SK-N-MC (cell line): ENCODE data around the gene PARD6B.
"Not testable (repeated sequence)": the region's sequence is repeated elsewhere in the genome, so short reads cannot be mapped to it uniquely, and the experiment has no call there.

Experiments used
- DNase-seq: peaks from one replicate; pipeline ENCODE4 v3.0.0-alpha.2; 2011; ENCODE audit warnings: low read depth, low spot score
- H3K27ac ChIP-seq: fragments of 200-600 bp; sonication (generic); 2 replicates; pipeline ENCODE4 v1.5.1; 2016; ENCODE audit warnings: mixed run types
- H3K36me3 ChIP-seq: fragments of 200-600 bp; sonication (generic); 2 replicates; pipeline ENCODE4 v1.6.1; 2017; ENCODE audit warnings: antibody characterized with exemption, low read length, mixed read lengths; ENCODE audit not compliant: insufficient read depth
- H3K4me3 ChIP-seq: fragments of 200-600 bp; sonication (generic); 2 replicates; pipeline ENCODE4 v1.5.1; 2016
- H3K9ac ChIP-seq: fragments of 200-600 bp; sonication (generic); 2 replicates; pipeline ENCODE4 v1.8.0; 2017; ENCODE audit warnings: mixed run types, mixed read lengths; ENCODE audit not compliant: insufficient read length
- H3K9me3 ChIP-seq: fragments of 200-600 bp; sonication (generic); 2 replicates; pipeline ENCODE4 v1.6.1; 2017; ENCODE audit warnings: low read depth, mild to moderate bottlenecking, antibody characterized with exemption, low read length, moderate library complexity, mixed read lengths
- EZH2 ChIP-seq: fragments of 200-600 bp; sonication (generic); IDR thresholded peaks from one replicate; pipeline ENCODE4 v1.6.1; 2017; ENCODE audit warnings: antibody characterized with exemption
- FOXP2 ChIP-seq: optimal IDR thresholded peaks from 2 replicates; pipeline ENCODE3; 2011; ENCODE audit warnings: mild to moderate bottlenecking, moderate library complexity; ENCODE audit not compliant: insufficient read depth; ENCODE audit errors: extremely low read length, control extremely low read depth
- POLR2AphosphoS5 ChIP-seq: IDR thresholded peaks from 2 replicates; pipeline ENCODE4 v1.6.1; 2012; ENCODE audit warnings: mild to moderate bottlenecking, low read depth, low read length, borderline replicate concordance

PARD6B gene

GRCh38 chr20:50711113-50711825 lies 20.1 kb upstream of the PARD6B start:
- Histone ChIP-seq H3K9me3 (no peaks in the 10 kb centered on the region), H3K27ac (no peak overlapping the region), H3K4me3 (no peak overlapping the region), H3K9ac (no peak overlapping the region), H3K36me3 (no peaks in the 10 kb centered on the region)
- no peak for DNase-seq
- TF ChIP-seq FOXP2 (no peak), EZH2 (no peak), POLR2AphosphoS5 (no peak)

GRCh38 chr20:50712771-50713656 lies 18.4 kb upstream of the PARD6B start:
- H3K4me3 ChIP-seq = no peak overlapping the region
- H3K9me3 ChIP-seq = no peaks in the 10 kb centered on the region
- H3K36me3 ChIP-seq = no peaks in the 10 kb centered on the region
- DNase-seq = no peak
- H3K27ac ChIP-seq = no peak overlapping the region
- no peak for TF ChIP-seq POLR2AphosphoS5
- no peak for TF ChIP-seq EZH2
- TF ChIP-seq FOXP2 = no peak
- H3K9ac ChIP-seq = no peak overlapping the region

GRCh38 chr20:50713657-50714101 lies 17.7 kb upstream of the PARD6B start:
- Histone ChIP-seq H3K27ac (no peak overlapping the region), H3K9me3 (no peaks in the 10 kb centered on the region), H3K4me3 (no peak overlapping the region), H3K9ac (no peak overlapping the region), H3K36me3 (no peaks in the 10 kb centered on the region)
- TF ChIP-seq FOXP2 (no peak), POLR2AphosphoS5 (no peak), EZH2 (no peak)
- DNase-seq = no peak

GRCh38 chr20:50714426-50714825 lies 17.0 kb upstream of the PARD6B start:
- H3K9ac ChIP-seq, H3K36me3 ChIP-seq, DNase-seq, H3K27ac ChIP-seq, H3K9me3 ChIP-seq, H3K4me3 ChIP-seq: not testable (repeated sequence)

- H3K4me3 ChIP-seq = no peak overlapping the region
- H3K9me3 ChIP-seq = no peaks in the 10 kb centered on the region
- H3K36me3 ChIP-seq = no peaks in the 10 kb centered on the region
- TF ChIP-seq FOXP2 (no peak), POLR2AphosphoS5 (no peak), EZH2 (no peak)
- H3K9ac ChIP-seq = no peak overlapping the region
- H3K27ac ChIP-seq = no peak overlapping the region
- no peak for DNase-seq
Observed at GRCh38 chr20:50715694-50716093, 15.7 kb upstream of the PARD6B start.

- H3K4me3 ChIP-seq = no peak overlapping the region
- no peaks in the 10 kb centered on the region for H3K9me3 ChIP-seq
- H3K27ac ChIP-seq = no peak overlapping the region
- no peak for DNase-seq
- no peak for TF ChIP-seq FOXP2
- no peak for TF ChIP-seq EZH2
- TF ChIP-seq POLR2AphosphoS5 = no peak
- H3K9ac ChIP-seq = no peak overlapping the region
- no peaks in the 10 kb centered on the region for H3K36me3 ChIP-seq
Observed at GRCh38 chr20:50716518-50716917, 14.9 kb upstream of the PARD6B start.

GRCh38 chr20:50717312-50717711 lies 14.1 kb upstream of the PARD6B start:
- Histone ChIP-seq H3K36me3 (no peaks in the 10 kb centered on the region), H3K9me3 (no peaks in the 10 kb centered on the region), H3K27ac (no peak overlapping the region), H3K9ac (no peak overlapping the region), H3K4me3 (no peak overlapping the region)
- DNase-seq = no peak
- TF ChIP-seq POLR2AphosphoS5 (no peak), FOXP2 (no peak), EZH2 (no peak)

GRCh38 chr20:50717974-50718761 lies 13.2 kb upstream of the PARD6B start:
- no peak for DNase-seq
- Histone ChIP-seq H3K4me3 (no peak overlapping the region), H3K9ac (peak overlapping the region; percentile 7), H3K9me3 (no peaks in the 10 kb centered on the region), H3K36me3 (no peaks in the 10 kb centered on the region), H3K27ac (no peak overlapping the region)
- TF ChIP-seq EZH2 (no peak), POLR2AphosphoS5 (no peak)
